HG02981 (cell line): ENCODE results near the gene KREMEN2.
"Not testable (repeated sequence)": the region's sequence is repeated elsewhere in the genome, so short reads cannot be mapped to it uniquely, and the experiment has no call there.

Experiments used
- ATAC-seq: cut with Tn5 transposase; IDR thresholded peaks from one replicate; pipeline ENCODE4 v1.9.1; 2021; ENCODE audit warnings: mild to moderate bottlenecking, moderate library complexity; ENCODE audit not compliant: unreplicated experiment

KREMEN2 gene, protein sequence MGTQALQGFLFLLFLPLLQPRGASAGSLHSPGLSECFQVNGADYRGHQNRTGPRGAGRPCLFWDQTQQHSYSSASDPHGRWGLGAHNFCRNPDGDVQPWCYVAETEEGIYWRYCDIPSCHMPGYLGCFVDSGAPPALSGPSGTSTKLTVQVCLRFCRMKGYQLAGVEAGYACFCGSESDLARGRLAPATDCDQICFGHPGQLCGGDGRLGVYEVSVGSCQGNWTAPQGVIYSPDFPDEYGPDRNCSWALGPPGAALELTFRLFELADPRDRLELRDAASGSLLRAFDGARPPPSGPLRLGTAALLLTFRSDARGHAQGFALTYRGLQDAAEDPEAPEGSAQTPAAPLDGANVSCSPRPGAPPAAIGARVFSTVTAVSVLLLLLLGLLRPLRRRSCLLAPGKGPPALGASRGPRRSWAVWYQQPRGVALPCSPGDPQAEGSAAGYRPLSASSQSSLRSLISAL

DNA sequence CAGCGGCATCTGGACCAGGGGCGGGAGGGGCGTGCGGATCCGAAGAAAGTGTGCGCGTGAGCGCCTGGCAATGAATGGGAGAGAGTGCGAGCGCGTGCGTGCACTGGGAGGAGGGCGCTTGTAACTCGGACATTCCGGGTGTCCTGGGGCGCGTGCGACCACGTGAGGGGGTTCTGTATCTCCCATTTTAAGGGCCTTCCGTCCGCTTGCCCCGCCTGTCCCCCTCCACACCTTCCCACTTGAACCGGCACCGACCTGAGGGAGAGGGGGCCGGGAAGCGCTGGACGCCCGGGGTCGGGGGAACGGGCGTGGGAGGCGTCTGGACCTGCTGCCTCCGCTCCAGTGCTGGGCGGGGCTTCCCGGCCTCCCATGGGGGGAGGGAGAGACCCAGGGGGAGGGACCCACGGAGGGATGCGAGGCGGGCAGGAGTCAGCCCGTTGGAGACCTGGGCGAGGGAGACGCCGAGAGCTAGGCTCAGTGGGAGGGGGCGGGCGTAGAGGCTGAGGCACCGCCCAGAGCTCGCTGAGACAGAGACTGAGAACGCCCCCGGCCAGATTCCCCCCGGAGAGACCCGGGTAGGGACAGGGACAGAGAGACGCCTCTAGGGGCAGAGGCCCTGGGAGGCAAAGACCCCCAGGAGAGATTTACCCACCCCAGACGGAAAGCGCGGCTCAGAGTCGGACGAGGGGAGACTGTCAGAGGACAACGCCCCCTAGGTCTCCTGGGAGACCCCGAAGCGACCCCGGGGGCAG, at the start of gene KREMEN2:
KREMEN2 (plus strand) TSS at position 553 of the 752 bp plus-strand sequence. CDS start 246 bp downstream, outside the sequence.
- ATAC-seq = no peak

DNA sequence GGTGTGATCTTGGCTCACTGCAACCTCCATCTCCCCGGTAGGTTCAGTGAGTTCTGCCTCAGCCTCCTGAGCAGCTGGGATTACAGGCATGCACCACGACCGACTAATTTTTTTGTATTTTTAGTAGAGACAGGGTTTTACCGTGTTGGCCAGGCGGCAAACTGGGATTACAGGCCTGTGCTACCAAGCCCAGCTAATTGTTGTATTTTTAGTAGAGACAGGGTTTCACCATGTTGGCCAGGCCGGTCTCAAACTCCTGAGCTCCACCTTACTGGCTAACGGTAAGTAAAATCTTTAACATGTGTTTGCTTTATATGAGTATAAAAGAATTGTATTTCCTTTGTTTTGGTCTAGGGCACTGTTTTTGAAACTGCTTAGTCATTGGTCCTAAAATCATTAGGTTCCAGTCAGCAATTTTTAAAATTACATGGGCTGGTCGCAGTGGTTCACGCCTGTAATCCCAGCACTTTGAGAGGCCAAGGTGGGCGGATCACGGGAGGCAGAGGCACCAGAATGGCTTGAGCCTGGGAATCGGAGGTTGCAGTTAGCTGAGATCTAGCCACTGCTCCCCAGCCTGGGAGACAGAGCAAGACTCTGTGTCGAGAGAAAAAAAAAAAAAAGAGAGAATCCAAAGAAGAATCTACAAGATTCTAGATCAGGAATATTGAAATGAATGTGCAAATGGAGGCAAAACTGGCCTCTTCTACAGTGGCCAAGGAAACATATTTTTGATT, 48.7 kb upstream of the KREMEN2 start:
- ATAC-seq = no peak

GRCh38 chr16:2919511-2920255, 44.4 kb upstream of the KREMEN2 start:
- ATAC-seq = no peak

GRCh38 chr16:2923481-2923880, 40.6 kb upstream of the KREMEN2 start:
- no peak for ATAC-seq

DNA sequence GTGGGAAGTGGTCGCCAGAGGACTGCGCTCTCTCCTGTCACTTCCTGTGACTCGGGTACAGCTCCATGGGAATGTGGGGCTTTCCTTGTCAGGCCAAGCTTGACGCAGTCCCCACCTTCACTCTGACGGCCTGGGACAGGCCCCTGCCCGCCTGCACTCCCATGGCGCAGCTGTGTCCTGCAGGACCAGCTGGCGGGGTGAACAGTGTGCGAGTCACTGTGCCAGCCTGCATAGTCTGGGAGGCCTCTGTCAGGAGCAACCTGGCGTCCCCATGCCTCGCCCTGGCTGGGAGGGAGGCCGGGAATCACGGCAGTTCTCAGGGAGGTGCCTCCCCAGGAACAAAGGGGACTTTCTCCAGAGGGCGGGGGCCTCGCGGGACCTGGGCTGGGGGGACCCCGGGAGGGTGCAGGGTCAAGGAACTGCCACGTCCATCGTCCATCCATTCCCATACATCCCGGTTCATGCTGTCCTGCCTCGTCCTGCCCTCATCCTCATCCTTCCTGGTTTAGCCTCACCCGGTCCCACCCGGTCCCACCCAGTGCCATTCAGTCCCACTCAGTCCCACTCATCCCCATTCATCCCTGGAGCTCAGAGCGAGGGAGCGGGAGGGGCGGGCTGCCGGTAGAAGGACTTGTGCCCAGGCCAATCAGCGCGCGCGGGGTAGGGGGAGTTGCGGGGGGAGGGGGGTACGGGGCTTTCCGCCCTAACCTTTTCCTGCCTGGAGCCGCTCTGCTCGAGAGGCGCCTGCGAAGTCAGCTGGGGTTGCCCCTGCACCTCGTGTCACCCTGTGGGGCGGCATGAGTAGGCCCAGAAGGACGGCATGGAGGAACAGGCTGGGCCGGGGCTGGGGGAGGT, 38.9 kb upstream of the KREMEN2 start:
- no peak for ATAC-seq

DNA sequence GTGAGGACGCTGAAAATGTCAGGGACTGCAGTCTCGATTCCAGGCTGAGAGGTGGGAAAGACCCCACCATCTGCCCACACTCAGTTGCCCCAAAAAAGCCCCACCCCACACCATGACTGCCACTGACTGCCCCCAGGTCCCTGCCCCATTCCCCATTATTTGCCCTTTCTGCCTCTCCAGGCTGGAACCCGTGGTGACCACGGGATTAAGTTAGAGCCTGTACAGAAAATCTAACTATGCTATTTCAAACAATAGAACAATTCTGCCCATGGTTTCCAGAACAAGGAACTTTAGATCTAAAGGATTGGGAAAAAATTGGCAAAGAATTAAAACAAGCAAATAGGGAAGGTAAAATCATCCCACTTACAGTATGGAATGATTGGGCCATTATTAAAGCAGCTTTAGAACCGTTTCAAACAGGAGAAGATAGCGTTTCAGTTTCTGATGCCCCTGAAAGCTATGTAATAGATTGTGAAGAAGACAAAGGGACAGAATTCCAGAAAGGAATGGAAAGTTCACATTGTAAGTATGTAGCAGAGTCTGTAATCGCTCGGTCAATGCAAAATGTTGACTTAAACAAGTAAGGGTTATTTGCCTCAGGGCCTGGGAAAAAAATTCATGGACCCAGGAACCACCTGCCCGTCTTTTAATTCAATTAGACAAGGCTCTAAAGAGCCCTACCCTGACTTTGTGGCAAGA, 38.0 kb upstream of the KREMEN2 start:
- no peak for ATAC-seq

GRCh38 chr16:2926650-2926999, 37.5 kb upstream of the KREMEN2 start:
- no peak for ATAC-seq

GRCh38 chr16:2927010-2927646, 36.9 kb upstream of the KREMEN2 start:
- no peak for ATAC-seq

DNA sequence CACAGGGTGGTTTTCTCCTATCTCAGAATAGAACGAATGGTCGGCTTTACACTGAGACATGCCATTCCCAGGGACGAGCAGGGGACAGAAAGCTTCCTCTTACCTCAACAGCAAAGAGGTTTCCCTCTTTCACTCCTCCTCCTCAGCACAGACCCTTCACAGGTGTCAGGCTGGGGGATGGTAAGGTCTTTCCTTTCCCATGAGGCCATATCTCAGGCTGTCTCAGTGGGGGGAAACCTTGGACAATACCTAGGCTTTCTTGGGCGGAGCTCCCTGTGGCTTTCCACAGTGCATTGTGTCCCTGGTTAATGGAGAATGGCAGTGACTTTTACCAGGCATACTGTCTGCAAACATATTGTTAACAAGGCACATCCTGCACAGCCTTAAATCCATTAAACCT, 35.9 kb upstream of the KREMEN2 start:
- ATAC-seq = not testable (repeated sequence)

DNA sequence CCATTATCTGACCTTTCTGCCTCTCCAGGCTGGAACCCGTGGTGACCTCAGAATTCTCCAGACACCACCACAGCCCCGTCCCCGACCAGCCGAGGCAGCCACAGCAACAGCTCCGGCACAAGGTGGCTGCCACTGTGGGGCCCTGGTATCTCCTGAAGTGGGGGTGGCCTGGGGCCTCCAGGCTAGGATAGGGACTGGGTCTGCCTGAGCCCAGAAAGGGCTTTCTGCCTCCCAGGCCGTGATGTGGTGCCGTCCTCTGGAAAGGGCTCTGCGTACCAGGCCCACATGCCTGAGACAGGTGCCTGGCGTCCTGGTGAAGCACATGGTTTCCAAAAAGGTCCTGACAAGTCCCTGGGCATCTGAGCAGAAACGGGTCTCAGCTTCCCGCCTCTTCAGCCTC, 35.3 kb upstream of the KREMEN2 start:
- ATAC-seq = no peak

- ATAC-seq = no peak
Measured at GRCh38 chr16:2929693-2930092, 34.4 kb upstream of the KREMEN2 start.

DNA sequence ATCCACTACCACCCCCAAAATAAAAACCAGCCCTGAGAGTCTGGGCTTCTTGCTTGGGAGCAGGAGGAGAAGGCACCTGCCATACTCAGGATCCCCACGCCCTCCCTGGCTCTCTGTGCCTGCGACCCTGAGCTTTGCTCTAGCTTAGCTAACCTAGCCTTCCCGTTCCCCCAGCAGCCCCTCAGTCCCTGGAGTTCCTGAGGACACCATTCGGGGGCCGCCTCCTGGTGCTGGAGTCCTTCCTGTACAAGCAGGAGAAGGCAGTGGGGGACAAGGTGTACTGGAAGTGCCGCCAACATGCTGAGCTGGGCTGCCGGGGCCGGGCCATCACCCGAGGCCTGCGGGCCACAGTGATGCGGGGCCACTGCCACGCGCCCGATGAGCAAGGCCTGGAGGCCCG, 33.8 kb upstream of the KREMEN2 start:
- no peak for ATAC-seq

DNA sequence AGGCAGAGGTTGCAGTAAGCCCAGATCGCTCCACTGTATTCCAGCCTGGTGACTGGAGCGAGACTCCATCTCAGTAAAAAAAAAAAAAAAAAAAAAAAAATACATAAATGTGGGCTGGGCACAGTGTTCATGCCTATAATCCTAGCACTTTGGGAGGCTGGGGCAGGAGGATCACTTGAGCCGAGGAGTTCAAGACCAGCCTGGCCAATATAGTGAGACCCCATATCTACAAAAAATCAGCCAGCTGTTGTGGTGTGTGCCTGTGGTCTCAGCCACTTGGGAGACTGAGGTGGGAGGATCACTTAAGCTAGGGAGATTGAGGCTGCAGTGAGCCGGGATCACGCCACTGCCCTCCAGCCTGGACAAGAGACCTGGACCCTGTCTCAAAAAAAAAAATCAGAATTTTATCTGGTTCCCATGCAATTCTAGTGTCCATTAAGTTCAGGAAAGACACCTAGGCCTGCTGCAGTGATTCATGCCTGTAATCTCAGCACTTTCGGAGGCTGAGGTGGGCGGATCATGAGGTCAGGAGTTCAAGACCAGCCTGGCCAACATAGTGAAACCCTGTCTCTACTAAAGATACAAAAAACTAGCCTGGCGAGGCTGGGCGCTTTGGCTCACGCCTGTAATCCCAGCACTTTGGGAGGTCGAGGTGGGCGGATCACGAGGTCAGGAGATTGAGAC, 32.7 kb upstream of the KREMEN2 start:
- ATAC-seq = not testable (repeated sequence)

- ATAC-seq = no peak
Measured at GRCh38 chr16:2933136-2933535, 30.9 kb upstream of the KREMEN2 start.

DNA sequence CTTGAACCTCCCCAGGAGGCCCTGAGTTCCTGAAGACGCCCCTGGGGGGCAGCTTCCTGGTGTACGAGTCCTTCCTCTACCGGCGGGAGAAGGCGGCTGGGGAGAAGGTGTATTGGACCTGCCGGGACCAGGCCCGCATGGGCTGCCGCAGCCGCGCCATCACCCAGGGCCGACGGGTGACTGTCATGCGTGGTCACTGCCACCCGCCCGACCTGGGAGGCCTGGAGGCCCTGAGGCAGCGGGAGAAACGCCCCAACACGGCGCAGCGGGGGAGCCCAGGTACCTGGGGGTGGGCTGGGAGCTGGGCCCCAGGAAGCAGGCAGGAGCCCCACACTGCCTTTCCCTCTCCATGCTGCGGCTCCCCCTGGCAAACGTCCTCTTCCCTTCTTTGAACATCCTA, 30.4 kb upstream of the KREMEN2 start:
- ATAC-seq = no peak

DNA sequence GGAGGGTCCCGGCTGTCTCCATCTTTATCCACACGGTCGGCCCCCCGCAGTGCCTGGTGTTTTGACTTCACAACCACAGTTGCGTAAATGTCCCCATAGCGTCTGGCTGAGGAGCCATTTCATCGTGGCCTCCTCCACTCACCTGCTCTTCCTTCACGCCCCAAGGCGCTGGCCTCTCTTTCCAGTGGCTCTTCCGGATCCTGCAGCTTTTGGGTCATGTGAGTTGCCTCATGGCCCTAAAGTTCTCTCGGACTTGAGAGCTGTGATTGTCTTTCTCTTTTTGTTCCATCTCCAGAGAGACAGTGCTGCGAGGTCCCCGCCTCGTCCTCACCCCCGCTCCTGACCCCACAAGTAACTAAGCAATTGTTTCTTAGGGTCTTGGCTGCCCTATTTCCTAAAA, 29.6 kb upstream of the KREMEN2 start:
- ATAC-seq = no peak

GRCh38 chr16:2936436-2937011, 27.6 kb upstream of the KREMEN2 start:
- no peak for ATAC-seq

GRCh38 chr16:2937170-2937569, 26.9 kb upstream of the KREMEN2 start:
- no peak for ATAC-seq
